Fibroblast of lung (primary cell): ENCODE results near the gene ABHD5. TPM values are rescaled to one million over a fixed set of nuclear protein-coding genes. Genes with fewer than 3 reads are reported as not detected.

Experiments used
- DNase-seq, 2 donors: peaks; one replicate each; pipeline versions ENCODE4 v3.0.0 to v3.0.0-alpha.2; 2010; ENCODE audit warnings: low read depth in 2 of 2
- H2AFZ ChIP-seq: 2 replicates; pipeline ENCODE4 v1.5.1; 2012; ENCODE audit warnings: low read length, control low read depth, inconsistent platforms
- H3K27ac ChIP-seq: 2 replicates; pipeline ENCODE4 v1.5.1; 2011; ENCODE audit warnings: low read length, control low read depth; ENCODE audit not compliant: insufficient read depth
- H3K27me3 ChIP-seq: 2 replicates; pipeline ENCODE4 v1.5.1; 2011; ENCODE audit warnings: mild to moderate bottlenecking, low read length; ENCODE audit not compliant: control insufficient read depth, insufficient read depth
- H3K36me3 ChIP-seq: 2 replicates; pipeline ENCODE4 v1.5.1; 2011; ENCODE audit warnings: low read length; ENCODE audit not compliant: control insufficient read depth, insufficient read depth
- H3K4me1 ChIP-seq: 2 replicates; pipeline ENCODE4 v1.5.1; 2011; ENCODE audit warnings: low read length; ENCODE audit not compliant: control insufficient read depth, insufficient read depth; ENCODE audit errors: extremely low read depth
- H3K4me2 ChIP-seq: 2 replicates; pipeline ENCODE4 v1.5.1; 2011; ENCODE audit warnings: low read length, control low read depth; ENCODE audit not compliant: insufficient read depth; ENCODE audit errors: extremely low read depth
- H3K4me3 ChIP-seq, 4 experiments: fragments of 200-600 bp in 1 of 4; sonication (generic) in 1 of 4; replicated peaks in 1 of 4; 2 replicates each; pipeline ENCODE4 v1.5.1; 2011 to 2016; ENCODE audit warnings: low read length in 4 of 4, low read depth in 3 of 4, mild to moderate bottlenecking in 3 of 4, control low read depth in 2 of 4, inconsistent platforms in 1 of 4, mixed read lengths in 1 of 4; ENCODE audit not compliant: insufficient read depth in 1 of 4; ENCODE audit errors: control extremely low read depth in 1 of 4
- H3K79me2 ChIP-seq: 2 replicates; pipeline ENCODE4 v1.5.1; 2012; ENCODE audit warnings: mild to moderate bottlenecking, low read length, inconsistent platforms; ENCODE audit not compliant: control insufficient read depth, insufficient read depth
- H3K9ac ChIP-seq: 2 replicates; pipeline ENCODE4 v1.5.1; 2011; ENCODE audit warnings: mild to moderate bottlenecking, low read length, control low read depth; ENCODE audit not compliant: insufficient read depth
- H3K9me3 ChIP-seq: 2 replicates; pipeline ENCODE4 v1.5.1; 2012; ENCODE audit warnings: low read depth, low read length; ENCODE audit not compliant: control insufficient read depth, insufficient read depth
- H4K20me1 ChIP-seq: 2 replicates; pipeline ENCODE4 v1.5.1; 2011; ENCODE audit warnings: low read length; ENCODE audit not compliant: control insufficient read depth, insufficient read depth; ENCODE audit errors: extremely low read depth
- CTCF ChIP-seq, 2 donors: IDR thresholded peaks in 1 of 2; conservative IDR thresholded peaks in 1 of 2; 1 replicate in 1 of 2; 2 replicates in 1 of 2; pipeline ENCODE4 v1.5.1; 2011 to 2012; ENCODE audit warnings: low read length in 2 of 2, control low read depth in 1 of 2, inconsistent platforms in 1 of 2, low read depth in 1 of 2, mild to moderate bottlenecking in 1 of 2
- EZH2 ChIP-seq: IDR thresholded peaks from 2 replicates; pipeline ENCODE4 v1.5.1; 2012; ENCODE audit warnings: low read length, control low read depth, mild to moderate bottlenecking; ENCODE audit errors: missing control alignments
- polyA plus RNA-seq, 2 donors: library from polyadenylated mRNA; depleted of rRNA in 1 of 2; stranded (reverse) in 1 of 2; unstranded in 1 of 2; fragments of >200 nt; gene quantifications; 2 replicates each; pipeline ENCODE4 v1.2.1, GENCODE V29; 2011 to 2012; ENCODE audit warnings: missing spikeins in 1 of 2
- total RNA-seq: library from RNA; depleted of rRNA; stranded (reverse); fragments of >200 nt; gene quantifications from 2 replicates; pipeline ENCODE4 v1.2.1, GENCODE V29; 2014

Gene ABHD5
- total and polyA plus RNA-seq, 2 donors (not counting 1 experiment from before 2014, with no cell fraction given): 59.8 to 64.7 TPM

- peaks cover 9% of the 10 kb centered on the region for H3K4me1 ChIP-seq
- TF ChIP-seq CTCF (conservative IDR thresholded peaks at IDR 0.05 in 1 of 2, IDR thresholded peaks at IDR 0.05 in 1 of 2; ENCODE audit: low read depth in 1 of 2, low read length in 2 of 2) (no peak), EZH2 (no peak)
- no peaks in the 10 kb centered on the region for H3K36me3 ChIP-seq
- H4K20me1 ChIP-seq: no peaks in the 10 kb centered on the region
- peaks cover 66% of the 10 kb centered on the region for H3K79me2 ChIP-seq
- no peaks in the 10 kb centered on the region for H3K27me3 ChIP-seq
- H3K9ac ChIP-seq: no peak overlapping the region
- H3K4me2 ChIP-seq: no peak overlapping the region
- no peak for DNase-seq
- no peak overlapping the region for H3K27ac ChIP-seq
- no peak overlapping the region for H2AFZ ChIP-seq
- no peaks in the 10 kb centered on the region for H3K9me3 ChIP-seq
- H3K4me3 ChIP-seq: no peak overlapping the region
Observed at GRCh38 chr3:43696881-43697280, 6.1 kb downstream of the ABHD5 start.

GRCh38 chr3:43699864-43700263 lies 9.1 kb downstream of the ABHD5 start:
- Histone ChIP-seq H3K9me3 (no peaks in the 10 kb centered on the region), H3K9ac (no peak overlapping the region), H3K27ac (no peak overlapping the region), H3K4me2 (no peak overlapping the region), H3K79me2 (peaks cover 38% of the 10 kb centered on the region), H3K36me3 (no peaks in the 10 kb centered on the region), H3K4me3 (no peak overlapping the region), H3K4me1 (peaks cover 5% of the 10 kb centered on the region), H4K20me1 (no peaks in the 10 kb centered on the region), H3K27me3 (no peaks in the 10 kb centered on the region), H2AFZ (no peak overlapping the region)
- no peak for DNase-seq
- TF ChIP-seq CTCF (conservative IDR thresholded peaks at IDR 0.05 in 1 of 2, IDR thresholded peaks at IDR 0.05 in 1 of 2; ENCODE audit: low read depth in 1 of 2, low read length in 2 of 2) (peak in 1 of 2 donors; percentile 19), EZH2 (no peak)

GRCh38 chr3:43704697-43705096 lies 14.0 kb downstream of the ABHD5 start:
- no peaks in the 10 kb centered on the region for H4K20me1 ChIP-seq
- H2AFZ ChIP-seq: no peak overlapping the region
- H3K9ac ChIP-seq: no peak overlapping the region
- peaks cover 14% of the 10 kb centered on the region for H3K4me1 ChIP-seq
- TF ChIP-seq EZH2 (no peak), CTCF (conservative IDR thresholded peaks at IDR 0.05 in 1 of 2, IDR thresholded peaks at IDR 0.05 in 1 of 2; ENCODE audit: low read depth in 1 of 2, low read length in 2 of 2) (no peak)
- no peak overlapping the region for H3K4me3 ChIP-seq
- no peak overlapping the region for H3K27ac ChIP-seq
- no peak overlapping the region for H3K4me2 ChIP-seq
- H3K27me3 ChIP-seq: no peaks in the 10 kb centered on the region
- no peaks in the 10 kb centered on the region for H3K9me3 ChIP-seq
- DNase-seq: peak in 1 of 2 donors; percentile 45
- H3K79me2 ChIP-seq: peaks cover 2% of the 10 kb centered on the region
- no peaks in the 10 kb centered on the region for H3K36me3 ChIP-seq
